ENCODE data around the gene PRKAG1.
A peak's percentile ranks its signal among the peaks of the same experiment; 100 is the strongest.

Gene PRKAG1

DNA sequence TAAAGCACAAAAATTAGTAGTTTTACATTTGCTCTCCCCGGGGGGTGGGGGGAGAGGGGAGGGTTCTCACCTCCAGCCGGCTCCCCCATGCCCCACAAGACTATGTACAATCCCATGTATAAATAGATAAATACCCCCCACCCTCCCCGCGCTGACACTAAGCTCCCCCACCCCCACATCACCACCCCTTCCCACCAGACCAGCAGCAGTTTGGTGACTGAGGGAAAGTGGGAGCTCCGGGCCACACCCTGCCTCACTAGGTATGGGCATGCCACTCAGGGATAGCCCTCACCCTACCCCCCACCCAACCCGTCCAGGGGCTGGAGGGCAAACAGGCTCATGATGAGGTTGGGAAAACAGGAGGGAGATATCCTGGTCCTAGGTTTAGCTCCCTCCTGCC lies 1.9 kb upstream of the PRKAG1 start:
- TF ChIP-seq, protein P1, sequence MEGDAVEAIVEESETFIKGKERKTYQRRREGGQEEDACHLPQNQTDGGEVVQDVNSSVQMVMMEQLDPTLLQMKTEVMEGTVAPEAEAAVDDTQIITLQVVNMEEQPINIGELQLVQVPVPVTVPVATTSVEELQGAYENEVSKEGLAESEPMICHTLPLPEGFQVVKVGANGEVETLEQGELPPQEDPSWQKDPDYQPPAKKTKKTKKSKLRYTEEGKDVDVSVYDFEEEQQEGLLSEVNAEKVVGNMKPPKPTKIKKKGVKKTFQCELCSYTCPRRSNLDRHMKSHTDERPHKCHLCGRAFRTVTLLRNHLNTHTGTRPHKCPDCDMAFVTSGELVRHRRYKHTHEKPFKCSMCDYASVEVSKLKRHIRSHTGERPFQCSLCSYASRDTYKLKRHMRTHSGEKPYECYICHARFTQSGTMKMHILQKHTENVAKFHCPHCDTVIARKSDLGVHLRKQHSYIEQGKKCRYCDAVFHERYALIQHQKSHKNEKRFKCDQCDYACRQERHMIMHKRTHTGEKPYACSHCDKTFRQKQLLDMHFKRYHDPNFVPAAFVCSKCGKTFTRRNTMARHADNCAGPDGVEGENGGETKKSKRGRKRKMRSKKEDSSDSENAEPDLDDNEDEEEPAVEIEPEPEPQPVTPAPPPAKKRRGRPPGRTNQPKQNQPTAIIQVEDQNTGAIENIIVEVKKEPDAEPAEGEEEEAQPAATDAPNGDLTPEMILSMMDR (IDR thresholded peaks at IDR 0.05; ENCODE audit: low read depth, low read length): no peak
- no peak overlapping the region for H3K4me3 ChIP-seq (replicated peaks in 1 of 2; ENCODE audit: low read depth in 2 of 2, low read length in 2 of 2)
- DNase-seq (ENCODE audit: low read depth in 2 of 2): no peak

DNA sequence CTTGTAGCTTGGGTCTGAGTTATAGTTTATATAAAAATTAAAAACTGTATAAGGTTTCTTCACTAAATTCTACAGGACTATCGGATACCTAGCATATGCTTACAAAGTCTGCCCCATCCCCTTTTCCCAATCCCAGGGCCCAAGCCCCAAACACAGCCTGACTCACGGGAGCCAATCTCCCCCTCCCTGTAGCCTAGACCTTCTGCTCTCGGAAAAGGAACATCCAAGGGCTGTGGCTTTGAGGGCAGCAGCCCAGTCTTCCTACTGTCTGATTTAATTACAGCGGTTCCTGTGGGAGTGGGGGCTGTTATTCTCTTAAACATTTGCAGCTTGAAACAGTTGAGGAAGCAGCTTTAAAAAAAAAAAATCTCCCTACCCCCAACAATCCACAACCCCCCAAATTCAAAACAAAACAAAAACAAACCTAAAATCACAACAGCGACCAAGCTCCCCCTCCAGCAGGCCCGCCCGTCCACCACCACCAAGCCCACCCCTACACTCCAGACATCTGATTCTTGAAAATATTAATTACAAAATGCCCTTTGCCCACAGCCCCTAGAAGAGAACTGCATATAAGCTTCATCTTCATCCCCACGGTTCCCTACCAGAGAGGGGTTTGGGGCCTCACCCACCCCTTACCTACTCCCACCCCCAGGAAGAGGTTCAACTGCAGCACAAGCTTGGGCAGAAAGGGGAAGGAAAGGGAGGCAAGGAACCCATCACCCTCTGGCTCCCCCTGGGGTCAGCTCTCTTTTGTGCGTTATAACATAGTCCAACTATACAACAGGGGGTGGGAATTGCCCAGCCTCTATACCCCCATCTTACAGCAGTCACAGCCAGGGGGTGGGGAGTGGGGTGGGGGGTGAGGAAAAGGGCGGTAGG lies 1.1 kb upstream of the PRKAG1 start:
- TF ChIP-seq, protein P1 (IDR thresholded peaks at IDR 0.05; ENCODE audit: low read depth, low read length): peak; percentile 40
- peak; percentile 34 to 37 for DNase-seq (ENCODE audit: low read depth in 2 of 2)
- no peak overlapping the region for H3K4me3 ChIP-seq (replicated peaks in 1 of 2; ENCODE audit: low read depth in 2 of 2, low read length in 2 of 2)

DNA sequence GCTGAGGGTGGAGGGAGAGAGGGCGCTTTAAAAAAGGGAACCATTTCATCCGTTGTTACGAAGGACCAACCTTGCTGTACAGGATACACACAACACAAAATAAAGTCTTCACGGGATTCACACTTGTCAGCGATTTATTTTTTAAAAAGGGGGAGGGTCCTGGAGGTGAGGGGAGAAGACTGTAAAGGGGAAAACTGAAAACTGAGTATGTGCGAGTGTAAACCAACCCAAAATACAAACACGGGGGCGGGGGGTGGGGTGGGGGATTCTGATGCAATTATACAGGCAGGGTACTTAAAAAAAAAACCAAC lies 499 bp upstream of the PRKAG1 start:
- TF ChIP-seq, protein P1 (IDR thresholded peaks at IDR 0.05; ENCODE audit: low read depth, low read length): no peak
- no peak for DNase-seq (ENCODE audit: low read depth in 2 of 2)
- peak overlapping the region; percentile 75 to 93 for H3K4me3 ChIP-seq (replicated peaks in 1 of 2; ENCODE audit: low read depth in 2 of 2, low read length in 2 of 2)

DNA sequence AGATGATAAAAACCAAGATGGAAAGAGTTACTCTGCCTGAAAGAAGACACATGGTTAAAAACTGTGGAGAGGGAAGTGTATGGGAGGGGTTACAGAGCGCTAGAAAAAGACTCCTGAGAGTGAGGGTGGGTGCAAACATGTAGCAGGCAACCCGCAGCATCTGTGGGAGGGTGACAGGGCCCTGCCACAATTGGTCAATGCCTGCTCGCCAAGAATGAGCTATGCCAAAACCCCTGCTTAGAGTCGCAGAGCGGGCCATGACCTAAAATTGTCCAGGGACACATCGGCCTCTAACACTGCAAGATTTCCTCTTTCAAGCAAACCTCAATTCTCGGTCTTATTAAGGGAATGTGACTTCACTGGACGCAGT lies 700 bp downstream of the PRKAG1 start:
- TF ChIP-seq, protein P1 (IDR thresholded peaks at IDR 0.05; ENCODE audit: low read depth, low read length): peak; percentile 29
- peak; percentile 64 to 69 for DNase-seq (ENCODE audit: low read depth in 2 of 2)
- peak overlapping the region; percentile 75 to 93 for H3K4me3 ChIP-seq (replicated peaks in 1 of 2; ENCODE audit: low read depth in 2 of 2, low read length in 2 of 2)

DNA sequence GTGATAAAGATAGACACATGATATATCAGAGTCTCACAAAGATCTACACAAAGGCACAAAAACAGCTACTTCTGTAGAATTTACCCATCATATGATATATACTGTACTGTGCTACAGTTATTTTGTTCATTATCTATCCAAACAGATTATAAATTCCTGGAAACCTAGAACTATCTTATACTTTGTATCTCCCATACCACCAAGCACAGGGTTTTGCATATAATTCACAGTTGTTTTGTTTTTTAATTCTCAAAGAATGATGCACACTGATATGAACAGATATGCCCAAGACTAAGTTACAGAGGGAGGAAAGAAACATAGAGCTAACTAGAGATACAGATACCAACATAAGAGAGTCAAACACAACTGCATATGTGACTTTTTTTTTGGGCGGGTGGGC lies 3.4 kb downstream of the PRKAG1 start:
- TF ChIP-seq, protein P1 (IDR thresholded peaks at IDR 0.05; ENCODE audit: low read depth, low read length): no peak
- no peak for DNase-seq (ENCODE audit: low read depth in 2 of 2)
- H3K4me3 ChIP-seq (replicated peaks in 1 of 2; ENCODE audit: low read depth in 2 of 2, low read length in 2 of 2): no peak overlapping the region

DNA sequence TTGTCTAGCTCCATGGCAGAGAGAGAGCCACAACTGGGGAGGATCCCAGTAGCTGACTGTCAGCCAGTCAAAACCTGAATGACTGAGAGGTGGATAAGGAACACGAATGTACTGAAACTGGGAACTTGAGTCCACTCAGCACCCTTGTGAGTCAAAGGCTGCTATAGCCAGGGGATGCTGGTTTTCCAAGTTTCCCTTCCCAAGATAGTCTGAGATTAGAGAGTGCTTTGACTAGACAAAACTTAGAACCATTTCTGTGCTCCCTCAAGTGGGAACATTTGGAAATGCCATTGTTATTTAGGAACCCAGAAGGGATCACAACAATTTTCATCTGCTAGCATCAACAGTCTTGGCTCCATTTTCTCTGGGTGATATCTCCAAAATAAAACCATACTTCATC lies 4.0 kb downstream of the PRKAG1 start:
- TF ChIP-seq, protein P1 (IDR thresholded peaks at IDR 0.05; ENCODE audit: low read depth, low read length): peak; percentile 19
- peak; percentile 45 to 64 for DNase-seq (ENCODE audit: low read depth in 2 of 2)
- H3K4me3 ChIP-seq (replicated peaks in 1 of 2; ENCODE audit: low read depth in 2 of 2, low read length in 2 of 2): no peak overlapping the region

DNA sequence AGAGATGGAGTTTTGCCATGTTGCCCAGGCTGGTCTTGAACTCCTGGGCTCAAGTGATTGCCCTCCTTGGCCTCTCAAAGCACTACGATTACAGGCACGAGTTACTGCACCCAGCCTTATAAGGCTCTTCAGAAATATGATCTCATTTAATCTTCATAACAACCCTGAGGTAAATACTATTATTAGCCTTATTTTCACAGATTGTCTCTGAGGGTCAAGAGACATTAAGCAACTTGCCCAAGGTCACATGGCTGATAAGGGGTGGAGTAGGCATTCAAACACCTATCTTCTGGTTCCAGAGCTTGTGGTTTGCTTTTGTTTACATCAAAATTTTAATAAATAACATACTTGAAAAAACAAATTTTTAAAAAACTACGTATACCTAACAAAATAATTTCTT lies 5.1 kb downstream of the PRKAG1 start:
- H3K4me3 ChIP-seq (replicated peaks in 1 of 2; ENCODE audit: low read depth in 2 of 2, low read length in 2 of 2): no peak overlapping the region
- TF ChIP-seq, protein P1 (IDR thresholded peaks at IDR 0.05; ENCODE audit: low read depth, low read length): no peak
- no peak for DNase-seq (ENCODE audit: low read depth in 2 of 2)
